C1 segment of cervical spinal cord (tissue), 14 donors: ENCODE measurements around the gene MSMP.

ENCODE experiments used
- DNase-seq, 14 donors: peaks; one replicate each; lab custom pipeline; 2025; lab: John Stamatoyannopoulos, UW

The MSMP gene

DNA sequence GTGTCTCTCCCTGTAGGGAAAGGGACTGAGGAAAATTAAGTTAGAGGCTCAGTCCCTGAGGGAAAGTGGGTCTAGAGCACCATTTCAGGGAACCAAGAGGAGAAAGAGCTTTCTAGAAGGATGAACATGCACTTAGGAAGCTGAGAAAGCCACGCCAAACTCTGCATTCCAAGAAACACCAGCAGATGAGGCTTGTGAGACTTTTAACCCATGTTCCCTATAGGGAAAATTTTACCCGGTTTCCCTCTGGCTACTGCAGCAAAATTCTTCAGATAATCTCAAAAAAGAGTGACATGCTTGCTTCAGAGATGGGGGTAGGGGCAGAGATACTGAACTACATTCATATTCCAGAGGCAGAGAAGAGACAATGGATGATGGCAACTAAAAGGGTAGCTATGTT, 30.6 kb downstream of the MSMP start:
- no peak for DNase-seq

DNA sequence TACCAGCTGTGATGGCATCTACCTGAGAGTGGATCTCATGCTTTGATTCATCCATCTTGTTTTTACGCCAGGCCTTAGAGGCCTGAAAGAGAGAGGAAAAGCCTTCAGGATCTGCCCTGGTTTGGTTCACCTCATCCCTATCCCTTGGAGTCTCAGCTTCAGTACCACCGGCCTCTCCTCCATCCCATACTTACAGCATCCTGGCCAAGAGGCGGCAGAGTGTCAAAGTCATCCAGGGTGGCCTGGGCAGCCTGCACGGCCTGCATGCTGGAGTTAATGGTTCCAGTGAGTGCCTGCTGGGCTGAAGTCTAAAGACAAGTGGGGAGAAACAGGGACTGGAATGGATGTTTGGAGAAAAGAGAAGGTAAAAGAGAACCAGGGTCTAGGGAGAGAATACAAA, 34.5 kb downstream of the MSMP start:
- no peak for DNase-seq

DNA sequence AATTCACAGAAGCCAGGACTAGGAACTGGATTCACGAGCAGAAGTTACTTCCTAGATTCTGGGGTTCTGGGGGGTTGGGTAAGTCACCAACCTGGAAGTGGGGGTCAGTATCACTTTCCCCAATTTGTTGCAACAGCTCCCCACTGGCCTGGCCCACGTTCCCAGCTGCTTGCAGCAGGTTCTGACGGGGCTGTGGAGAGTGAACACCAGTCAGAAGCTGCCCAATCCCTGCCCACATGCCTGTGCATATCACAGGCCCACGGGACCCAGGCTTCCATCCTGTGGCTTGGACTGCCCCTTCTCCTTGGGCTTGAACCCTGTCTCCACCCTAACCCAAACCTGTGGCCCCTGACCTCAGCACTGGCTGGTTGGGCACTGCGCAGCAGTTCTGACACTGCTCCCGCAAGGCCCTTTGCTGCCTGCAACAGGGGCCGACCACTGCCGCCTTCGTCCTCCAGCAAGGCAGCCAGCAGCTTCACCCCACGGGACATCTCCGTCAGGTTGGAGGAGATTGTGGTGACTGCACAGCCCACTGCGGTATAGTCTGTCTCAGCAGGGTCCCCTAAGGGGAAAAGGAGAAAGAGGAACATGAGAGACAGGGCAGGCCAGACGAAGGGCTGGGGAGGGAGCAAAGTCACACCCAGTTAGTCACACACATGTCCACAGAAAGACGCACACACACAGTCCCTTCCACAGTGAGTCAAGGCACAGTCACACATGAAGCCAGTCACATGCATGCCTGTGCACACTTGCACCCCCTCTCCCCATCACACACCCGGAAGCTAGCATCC, 35.2 kb downstream of the MSMP start:
- no peak for DNase-seq

DNA sequence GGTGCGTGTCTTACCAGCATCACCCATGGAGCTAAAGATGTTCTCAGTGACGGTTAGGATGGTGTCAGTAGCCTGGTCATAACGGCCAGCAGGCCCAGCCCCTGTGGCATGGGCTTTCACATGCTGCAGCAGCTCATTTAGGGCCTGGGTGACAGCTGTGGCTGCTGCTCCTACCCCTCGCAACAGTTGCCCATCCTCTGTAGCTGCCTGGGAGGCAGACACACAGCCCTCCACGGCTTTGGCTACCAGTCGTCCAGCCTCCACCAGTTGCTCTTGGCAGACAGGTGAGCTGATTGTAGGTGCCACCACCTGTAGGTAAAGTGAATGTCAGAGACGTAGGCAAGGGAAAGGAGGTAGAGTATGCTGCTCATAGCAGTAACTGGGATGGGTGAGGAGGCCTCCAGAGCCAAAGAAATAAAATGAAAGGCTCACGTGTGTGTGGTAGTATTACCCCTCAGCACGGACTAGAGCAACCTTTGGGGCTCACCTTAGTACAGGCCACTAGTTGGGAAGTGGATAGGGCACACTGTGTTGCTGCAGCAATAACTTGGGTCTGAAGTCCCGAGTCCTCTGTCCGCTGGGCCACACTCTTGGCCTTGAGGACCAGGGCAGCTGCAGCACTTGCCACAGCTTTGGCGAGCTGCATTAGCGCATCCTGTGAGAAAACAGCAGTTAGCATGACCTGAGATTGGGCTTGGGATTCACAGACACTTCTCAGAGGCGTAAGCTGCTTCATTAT, 36.8 kb downstream of the MSMP start:
- no peak for DNase-seq

DNA sequence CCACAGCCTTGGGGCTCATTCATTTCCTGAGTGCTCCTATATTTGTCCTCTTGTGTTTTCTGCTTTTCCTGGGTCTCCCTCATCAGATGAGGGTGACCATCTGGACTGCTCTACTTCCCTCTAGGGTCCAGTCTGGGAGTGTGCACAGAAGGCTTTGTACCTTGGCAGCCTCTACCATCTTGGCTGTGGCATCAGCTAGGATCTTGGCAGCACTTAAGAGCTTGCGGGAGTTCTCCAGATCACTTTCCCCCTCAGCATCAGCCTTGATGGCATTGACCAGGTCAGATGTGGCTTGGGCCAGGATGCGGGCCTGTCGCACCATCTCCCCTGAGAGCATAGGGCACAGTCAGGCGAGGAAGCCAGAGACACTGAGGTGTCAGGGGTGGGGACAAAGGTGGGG, 37.8 kb downstream of the MSMP start:
- peak in 2 of 14 donors; percentile 16 to 90 for DNase-seq

DNA sequence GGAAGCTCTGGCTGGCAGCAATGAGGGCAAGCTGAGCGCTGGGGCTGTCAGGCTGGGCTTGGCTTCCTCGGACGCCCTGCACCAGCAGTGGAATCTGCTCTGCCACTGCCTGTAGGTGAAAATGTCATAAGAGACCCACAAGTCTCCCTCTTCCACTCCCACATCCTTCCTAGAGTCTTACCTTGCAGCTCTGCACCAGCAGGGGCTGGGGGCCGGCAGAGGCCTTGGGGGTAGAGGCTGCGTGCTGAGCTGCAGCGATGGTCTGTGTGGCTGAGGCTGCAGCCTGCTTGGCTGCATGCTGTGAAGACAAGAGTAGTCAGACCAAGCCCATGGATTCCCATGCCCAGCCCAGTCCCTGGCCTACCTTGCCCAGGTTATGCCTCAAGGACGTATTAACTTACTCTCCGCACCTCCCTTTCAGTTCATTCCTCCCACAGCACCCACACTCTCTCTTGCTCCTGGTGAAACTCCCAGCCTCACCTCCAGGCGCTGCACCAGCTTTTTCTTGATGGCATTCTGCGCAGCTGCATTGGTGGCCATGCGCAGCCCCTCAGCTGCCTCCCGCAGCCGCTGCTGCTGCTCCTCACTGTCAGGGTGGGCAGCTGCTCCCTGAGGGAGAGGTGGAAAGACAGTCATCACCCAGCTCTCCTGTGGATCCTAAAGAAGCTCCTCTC, 39.4 kb downstream of the MSMP start:
- no peak for DNase-seq

DNA sequence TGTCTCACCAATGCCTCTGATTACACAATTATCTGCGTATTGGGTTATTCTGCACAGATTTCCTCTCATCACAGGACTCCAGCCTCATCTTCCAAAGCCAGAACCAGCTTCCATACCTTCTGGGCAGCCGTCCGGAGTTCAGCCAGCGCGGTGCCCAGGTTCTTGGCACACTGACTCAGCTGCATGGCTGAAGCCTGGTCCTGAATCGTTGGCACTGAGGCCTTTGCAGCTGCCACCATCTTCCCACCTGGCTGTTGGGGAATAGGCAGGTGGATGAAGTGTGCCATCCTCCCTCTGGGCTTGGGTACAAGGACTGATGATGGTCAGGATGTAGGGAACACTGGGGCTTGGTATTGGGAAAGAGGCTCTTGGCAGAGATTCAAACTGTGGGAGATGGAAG, 40.0 kb downstream of the MSMP start:
- peak in 1 of 14 donors; percentile 71 for DNase-seq

DNA sequence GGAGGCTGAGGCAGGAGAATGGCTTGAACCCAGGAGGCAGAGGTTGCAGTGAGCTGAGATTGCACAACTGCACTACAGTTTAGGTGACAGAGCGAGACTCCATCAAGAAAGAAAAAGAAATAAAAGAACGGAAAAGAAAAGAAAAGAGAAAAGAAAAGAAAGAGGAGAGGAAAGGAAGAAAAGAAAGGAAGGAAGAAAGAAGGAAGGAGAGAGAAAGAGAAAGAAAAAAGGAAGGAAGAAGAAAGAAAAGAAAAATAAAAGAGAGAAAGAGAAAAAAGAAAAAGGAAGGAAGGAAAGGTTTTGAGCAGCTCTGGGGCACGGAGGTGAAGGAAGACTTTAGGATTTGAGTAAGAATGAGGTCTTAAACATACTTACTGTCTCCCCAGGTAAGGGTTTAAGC, 40.5 kb downstream of the MSMP start:
- no peak for DNase-seq

DNA sequence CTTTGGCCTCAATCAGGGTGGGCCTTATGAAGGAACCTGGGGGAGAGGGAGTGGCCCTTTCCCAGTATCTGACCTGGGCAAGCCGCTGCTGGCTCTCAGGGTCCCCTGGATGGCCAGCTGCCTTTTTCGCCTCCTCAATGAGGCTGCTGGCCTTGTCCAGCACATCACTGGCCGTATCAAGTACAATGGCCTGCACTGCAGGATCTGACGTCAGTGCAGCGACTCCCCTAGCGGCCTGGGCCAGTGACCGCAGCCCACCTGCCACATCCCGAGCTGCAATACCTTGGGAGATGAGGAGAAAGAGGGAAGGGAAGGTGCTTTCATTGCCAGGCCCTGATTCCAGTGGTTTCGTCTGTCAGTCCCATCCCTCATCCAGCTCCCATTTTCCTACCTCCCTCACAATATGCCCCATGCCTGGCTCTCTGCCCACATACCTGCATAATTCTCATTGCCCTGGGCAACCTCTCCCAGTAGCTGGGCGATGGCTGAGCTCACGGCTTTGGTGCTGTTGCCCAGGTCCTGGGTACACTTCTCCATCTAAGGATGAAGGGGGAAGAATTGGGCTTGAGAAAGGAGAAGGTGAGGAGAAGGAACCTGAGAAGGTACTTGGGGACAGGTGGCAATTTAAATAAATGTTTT, 41.2 kb downstream of the MSMP start:
- no peak for DNase-seq

DNA sequence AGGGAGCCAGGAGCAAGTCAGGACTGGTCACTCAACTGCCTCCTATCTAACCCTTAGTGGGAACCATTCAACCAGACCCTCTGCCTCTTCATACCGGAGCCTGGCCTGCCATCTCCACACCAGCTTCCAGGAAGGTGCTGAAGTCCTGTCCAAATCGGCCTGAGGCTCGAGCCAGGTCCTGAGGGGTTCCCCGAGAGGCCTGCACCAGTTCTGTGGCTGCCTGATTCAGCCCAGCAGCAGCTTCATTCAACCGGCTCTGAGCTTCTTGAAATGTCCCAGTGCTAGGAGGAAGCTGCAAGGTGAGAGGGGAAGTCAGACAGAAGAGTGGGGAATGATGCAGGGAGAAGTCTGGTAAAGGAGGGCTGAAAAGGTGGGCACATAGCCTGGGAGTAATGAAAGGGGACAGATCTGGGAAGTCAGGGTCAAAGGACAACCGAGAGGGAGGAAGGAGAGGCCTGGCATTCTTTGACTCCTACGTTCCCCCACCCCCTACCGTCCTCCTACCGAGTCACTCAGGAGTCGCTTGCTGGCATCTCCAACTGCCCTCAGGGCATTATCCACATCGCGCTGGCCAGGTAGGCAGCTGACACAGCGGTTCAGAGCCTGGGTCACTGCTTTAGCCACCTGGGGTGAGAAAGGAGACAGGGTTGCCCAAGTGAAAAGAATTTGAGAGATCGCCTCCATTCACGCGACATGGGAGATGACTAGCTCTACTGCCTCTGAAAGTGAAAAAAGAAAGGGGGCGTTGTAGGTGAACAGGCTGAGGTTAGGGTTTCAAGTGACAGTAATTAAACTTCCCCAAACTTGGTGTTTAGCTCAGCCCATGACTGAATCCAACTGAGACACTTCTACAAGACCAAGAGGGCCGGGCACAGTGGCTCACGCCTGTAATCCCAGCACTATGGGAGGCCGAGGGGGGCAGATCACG, 42.3 kb downstream of the MSMP start:
- no peak for DNase-seq

DNA sequence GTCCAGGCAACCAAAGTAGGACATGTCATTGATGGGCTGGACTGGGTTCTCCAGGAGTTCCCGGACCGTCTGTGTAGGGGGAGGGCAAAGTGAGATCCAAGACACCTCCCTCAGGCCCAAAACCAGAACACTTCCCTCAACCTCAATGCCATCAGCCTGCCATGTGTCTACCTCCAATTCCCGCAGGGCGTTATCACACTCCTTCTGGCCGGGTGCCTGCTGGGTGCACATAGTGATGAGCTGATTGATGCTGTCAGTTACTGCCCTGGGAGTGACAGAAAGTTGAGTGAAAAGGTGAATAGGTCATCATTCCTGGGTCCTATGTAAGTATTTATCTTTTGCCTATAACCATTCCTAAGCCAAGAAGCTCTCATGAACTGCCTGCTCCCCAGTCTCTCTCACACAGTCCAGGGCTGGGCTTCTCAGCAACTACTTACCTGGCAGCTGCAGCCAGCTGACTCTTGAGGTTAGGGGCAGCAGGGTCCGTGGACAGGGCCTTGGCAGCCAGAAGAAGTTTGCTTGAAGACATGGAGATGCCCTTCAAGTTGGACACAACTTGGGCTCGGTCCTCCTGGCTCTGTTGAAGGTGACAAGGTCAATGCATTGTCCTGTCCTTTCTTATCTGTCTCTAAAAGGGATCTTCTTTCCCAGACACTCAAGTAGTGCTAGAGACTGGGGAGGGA, 43.1 kb downstream of the MSMP start:
- DNase-seq: no peak

DNA sequence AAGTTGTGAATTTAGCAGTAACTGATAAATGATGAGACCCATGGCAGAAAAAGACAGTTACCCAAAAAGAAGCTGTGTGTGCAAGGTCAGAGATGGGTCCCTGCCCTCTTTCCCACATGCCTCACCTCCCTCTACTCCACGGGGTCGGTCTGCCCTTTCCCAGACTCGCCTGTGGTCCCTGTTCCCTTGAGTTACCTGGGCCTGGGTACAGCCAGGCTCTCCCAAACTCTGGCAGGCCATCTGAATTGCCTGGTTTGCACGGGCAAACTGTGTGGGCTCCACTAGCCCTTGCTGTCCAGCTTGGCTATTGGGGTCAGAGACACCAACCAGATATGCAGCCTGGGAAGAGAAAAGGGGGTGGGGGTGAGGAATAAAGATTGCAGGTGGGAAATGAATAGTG, 45.9 kb downstream of the MSMP start:
- DNase-seq: no peak

DNA sequence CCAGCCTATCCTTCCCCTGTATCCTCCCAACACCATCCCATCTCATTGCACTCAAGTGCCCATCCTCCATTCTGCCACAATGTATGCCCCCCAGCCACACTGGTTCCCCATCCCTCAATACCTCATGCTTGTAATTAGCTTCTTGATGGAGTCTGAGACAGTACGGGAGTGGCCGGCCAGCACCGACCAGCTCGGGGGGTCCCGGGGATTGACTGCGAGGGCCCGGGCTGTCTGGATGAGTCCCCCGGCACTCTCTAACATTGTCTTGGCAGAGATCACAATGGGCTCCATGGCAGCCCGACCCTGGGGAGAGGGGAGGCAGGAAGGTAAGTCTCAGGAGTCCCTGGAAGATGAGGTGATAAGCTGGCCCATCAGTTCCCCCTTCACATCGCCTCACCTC, 47.1 kb downstream of the MSMP start:
- DNase-seq: no peak

DNA sequence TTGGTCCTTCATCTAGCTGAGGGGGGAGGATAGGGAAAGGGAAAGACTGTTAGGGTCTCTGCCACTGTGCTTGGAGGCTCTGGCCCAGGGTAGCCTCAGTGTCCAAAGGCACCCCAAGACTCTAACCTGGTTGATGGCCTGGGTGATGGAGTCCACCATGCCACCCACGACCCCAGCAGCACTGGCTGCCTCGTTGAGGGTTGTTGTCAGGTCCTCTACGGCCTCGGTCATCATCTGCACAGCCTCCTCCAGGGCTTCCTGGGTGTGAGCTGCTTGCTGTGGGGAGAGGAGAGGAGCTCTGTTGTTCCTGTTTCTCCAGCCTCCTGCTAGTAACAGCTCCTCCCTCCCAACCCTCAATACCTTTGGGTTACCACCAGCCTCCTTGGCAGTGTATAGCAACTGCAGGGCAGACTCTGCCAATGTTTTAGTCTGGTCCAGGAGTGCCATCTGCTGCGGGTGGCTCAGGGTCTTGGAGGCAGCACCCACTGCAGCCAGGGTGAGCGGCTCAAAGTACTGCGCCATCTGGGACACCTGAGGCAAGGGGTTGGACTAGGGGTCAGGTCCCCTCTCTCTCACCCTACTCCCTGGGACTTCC, 48.1 kb downstream of the MSMP start:
- DNase-seq: peak in 1 of 14 donors; percentile 92

DNA sequence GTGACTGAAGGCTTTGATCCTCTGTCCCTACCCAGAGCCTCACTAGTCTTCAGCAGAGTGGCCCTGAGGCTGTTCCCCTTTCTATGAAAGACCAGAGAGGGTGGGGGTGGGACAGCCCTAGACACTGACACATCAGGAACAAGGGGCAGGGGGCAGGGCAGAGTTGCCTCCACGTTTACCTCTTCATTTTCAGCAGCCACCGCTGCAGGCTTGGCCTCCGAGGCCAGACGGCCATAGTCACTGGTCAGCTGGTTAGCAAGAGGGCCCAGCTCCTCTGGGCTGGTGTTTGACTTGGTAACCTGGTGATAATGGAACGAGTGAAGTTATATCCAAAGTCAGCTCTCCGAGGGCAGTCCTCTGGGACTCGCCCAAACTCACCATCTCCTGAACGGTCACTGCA, 48.7 kb downstream of the MSMP start:
- no peak for DNase-seq

DNA sequence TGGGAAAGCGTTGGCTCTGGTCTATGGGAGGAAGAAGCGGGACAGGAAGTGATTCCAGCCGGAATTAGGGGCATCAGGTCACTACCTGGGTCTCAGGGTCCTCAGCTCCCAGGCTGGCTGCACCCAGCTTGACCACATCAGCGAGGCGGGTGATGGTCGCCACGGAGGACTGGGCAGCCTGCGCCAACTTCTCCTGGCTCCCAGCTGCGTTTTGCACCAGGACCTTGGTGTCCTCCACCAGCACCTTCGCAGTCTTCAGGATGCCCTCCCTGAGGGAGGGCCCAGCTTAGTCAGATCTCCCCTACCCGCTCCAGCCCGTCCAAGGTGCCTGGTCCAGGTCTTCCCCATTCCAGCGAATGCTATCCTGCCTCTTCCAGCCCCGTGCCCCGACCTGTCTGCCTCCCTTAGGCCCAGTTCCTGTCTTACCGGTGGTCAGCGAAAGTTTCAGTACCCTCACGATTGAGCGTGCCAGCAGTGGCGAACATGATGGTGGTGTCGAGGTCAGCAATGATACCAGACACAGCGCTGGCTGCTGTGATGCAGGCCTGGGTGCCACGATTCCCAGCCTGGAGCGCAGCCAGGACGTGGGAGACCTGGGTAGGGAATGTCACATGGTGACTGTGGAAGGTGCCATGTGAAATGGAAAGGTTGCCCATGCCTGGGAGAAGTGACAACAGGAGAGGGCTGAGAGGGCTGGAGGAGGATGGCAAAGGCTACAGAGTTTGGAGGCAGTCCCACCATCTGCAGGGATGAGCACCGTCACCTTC, 50.0 kb downstream of the MSMP start:
- no peak for DNase-seq
